K562 (cell line): ENCODE results near the gene PTPN7. TPM values are rescaled to one million over a fixed set of nuclear protein-coding genes. Genes with fewer than 3 reads are reported as not detected.

ENCODE experiments used
- ATAC-seq: fragments of 200-7000 bp; cut with Tn5 transposase; 3 replicates; pipeline ENCODE4 v1.9.1; 2020; ENCODE audit warnings: moderate library complexity
- BruUV-seq: library from RNA; stranded (reverse); fragments of 400-500 nt; replicated peaks from 2 replicates; lab custom pipeline; 2021; lab: Mats Ljungman, UMichigan
- CTCF ChIA-PET: fragments of 300-600 bp; formaldehyde crosslinking; extraction: SDS; loops from one replicate; lab custom pipeline; 2021; ENCODE audit warnings: low intra/inter-chr PET ratio; lab: Yijun Ruan, JAX
- POLR2A ChIA-PET: fragments of 300-600, 350-650 bp; sonication (Branson Sonifier 250); formaldehyde crosslinking; extraction: SDS; loops from one replicate; lab custom pipeline; 2021; ENCODE audit warnings: antibody characterized with exemption, inconsistent platforms; lab: Yijun Ruan, JAX
- DNase-seq, 4 experiments: peaks; one replicate each; pipeline versions ENCODE4 v3.0.0 to v3.0.0-alpha.2; 2011 to 2018; ENCODE audit warnings: low spot score in 3 of 4, mixed read lengths in 3 of 4; ENCODE audit errors: extremely low read depth in 1 of 4
- FAIRE-seq: peaks from 2 replicates; lab custom pipeline; 2011; peaks lifted over from hg19 to GRCh38; lab: Jason Lieb, UNC
- H2AFZ ChIP-seq: 2 replicates; pipeline ENCODE4 v1.6.0; 2011; ENCODE audit warnings: low read depth, low read length, control low read depth, inconsistent platforms
- H3K27ac ChIP-seq: fragments of 200-600 bp; 3 replicates; pipeline ENCODE4 v1.8.0; 2011; ENCODE audit warnings: low read depth, mild to moderate bottlenecking, control low read depth, inconsistent platforms, low read length, moderate library complexity, mixed read lengths; ENCODE audit errors: extremely low read depth
- H3K27me3 ChIP-seq, 2 experiments: fragments of 300-600 bp in 1 of 2; 2 replicates in 1 of 2; 3 replicates in 1 of 2; pipeline versions ENCODE4 v1.6.0 to v1.8.0; 2011; ENCODE audit warnings: inconsistent platforms in 2 of 2, low read length in 2 of 2, mild to moderate bottlenecking in 1 of 2, mixed read lengths in 1 of 2, moderate library complexity in 1 of 2; ENCODE audit not compliant: control insufficient read depth in 2 of 2, insufficient read depth in 2 of 2
- H3K36me3 ChIP-seq: fragments of 300-600 bp; 3 replicates; pipeline ENCODE4 v1.8.0; 2011; ENCODE audit warnings: mild to moderate bottlenecking, low read length, inconsistent platforms; ENCODE audit not compliant: control insufficient read depth, insufficient read depth
- H3K4me1 ChIP-seq, 2 experiments: fragments of 200-600 bp in 1 of 2; replicated peaks in 1 of 2; 2 replicates in 1 of 2; 3 replicates in 1 of 2; pipeline versions ENCODE4 v1.5.1 to v1.8.0; 2011; ENCODE audit warnings: inconsistent platforms in 2 of 2, low read length in 2 of 2, mild to moderate bottlenecking in 1 of 2, mixed read lengths in 1 of 2, moderate library complexity in 1 of 2; ENCODE audit not compliant: control insufficient read depth in 2 of 2, insufficient read depth in 2 of 2
- H3K4me2 ChIP-seq: 2 replicates; pipeline ENCODE4 v1.6.1; 2011; ENCODE audit warnings: low read length, control low read depth, inconsistent platforms, mixed read lengths; ENCODE audit not compliant: insufficient read depth
- H3K4me3 ChIP-seq: fragments of 200-600 bp; sonication (generic), shearing (Covaris generic); 2 replicates; pipeline ENCODE4 v1.5.1; 2016; ENCODE audit warnings: control low read depth, inconsistent platforms
- H3K79me2 ChIP-seq: fragments of 200-600 bp; 3 replicates; pipeline ENCODE4 v1.8.0; 2011; ENCODE audit warnings: low read length, inconsistent platforms; ENCODE audit not compliant: control insufficient read depth, insufficient read depth
- H3K9ac ChIP-seq, 2 experiments: 2 replicates each; pipeline versions ENCODE4 v1.6.0 to v1.6.1; 2011; ENCODE audit warnings: low read depth in 2 of 2, low read length in 2 of 2, control low read depth in 1 of 2, inconsistent platforms in 1 of 2, mild to moderate bottlenecking in 1 of 2, mixed read lengths in 1 of 2; ENCODE audit not compliant: insufficient read depth in 1 of 2
- H3K9me1 ChIP-seq: one replicate; pipeline ENCODE4 v1.6.0; 2011; ENCODE audit warnings: inconsistent platforms, mild to moderate bottlenecking, low read length, moderate library complexity; ENCODE audit not compliant: control insufficient read depth, insufficient read depth
- H3K9me3 ChIP-seq: replicated peaks from 2 replicates; pipeline ENCODE4 v1.5.1; 2011; ENCODE audit warnings: low read depth, low read length, inconsistent platforms; ENCODE audit not compliant: control insufficient read depth, insufficient read depth
- H4K20me1 ChIP-seq: replicated peaks from 2 replicates; pipeline ENCODE4 v1.6.1; 2011; ENCODE audit warnings: low read length, inconsistent platforms, mixed read lengths; ENCODE audit not compliant: control insufficient read depth, insufficient read depth
- CBX2 ChIP-seq: fragments of 200-600 bp; sonication (generic); IDR thresholded peaks from one replicate; pipeline ENCODE4 v1.6.1; 2012; ENCODE audit warnings: mild to moderate bottlenecking, low read length, inconsistent platforms; ENCODE audit not compliant: insufficient read depth, poor library complexity, severe bottlenecking
- RBM15 ChIP-seq: fragments of 200-400 bp; formaldehyde crosslinking; IDR thresholded peaks from 2 replicates; pipeline ENCODE4 v1.6.1; 2018; ENCODE audit warnings: mild to moderate bottlenecking, low read length, moderate library complexity; ENCODE audit not compliant: insufficient read depth
- REST ChIP-seq, 2 experiments: fragments of 450-650 bp; formaldehyde crosslinking in 1 of 2; IDR thresholded peaks; 2 replicates each; pipeline versions ENCODE4 v1.4.0 to v1.6.1; 2014 to 2020; ENCODE audit warnings: mild to moderate bottlenecking in 2 of 2, borderline replicate concordance in 1 of 2, low read depth in 1 of 2
- RFX1 ChIP-seq: fragments of 450-650 bp; IDR thresholded peaks from 2 replicates; pipeline ENCODE4 v1.6.1; 2016; ENCODE audit warnings: mild to moderate bottlenecking, moderate library complexity
- ZC3H11A ChIP-seq: IDR thresholded peaks from 2 replicates; pipeline ENCODE4 v1.6.1; 2012; ENCODE audit warnings: low read depth, low read length, improper control_type of control experiment
- WGBS: fragments of 100-300 bp; shearing (Covaris generic); methylation state at CpG from one replicate; pipeline ENCODE4 v1.1.6; 2016; ENCODE audit warnings: low coverage, mixed read lengths; ENCODE audit not compliant: insufficient coverage; ENCODE audit errors: missing lambda C conversion rate; 5-methylcytosine and 5-hydroxymethylcytosine counted together
- in situ Hi-C: fragments of 300-500 bp; cut with MboI; formaldehyde crosslinking; loops from 4 replicates; pipeline ENCODE4 v1.15.0; 2018; ENCODE audit warnings: inconsistent platforms, mixed read lengths
- intact Hi-C: fragments of 100-400 bp; cut with micrococcal nuclease; formaldehyde crosslinking; loops from 2 replicates; pipeline ENCODE4 v1.14.2; 2022
- polyA plus RNA-seq, 8 experiments: library from polyadenylated mRNA; depleted of rRNA in 4 of 8; stranded (reverse) in 5 of 8; unstranded in 3 of 8; fragments of >200 nt; fragmentation: Nextera tagmentation in 2 of 8; fragmentation: Illumina TruSeq in 1 of 8; extraction: Ambion mirVana in 2 of 8; extraction: Trizol in 1 of 8; gene quantifications; 2 replicates each; pipeline versions ENCODE4 v1.2.1 to v1.2.3, GENCODE V29; 2011 to 2014; ENCODE audit warnings: inconsistent platforms in 1 of 8, missing spikeins in 1 of 8
- total RNA-seq, 7 experiments: library from RNA; depleted of rRNA in 6 of 7; stranded (reverse); fragments of >200 nt in 6 of 7; fragmentation: Illumina TruSeq in 2 of 7; extraction: Trizol in 2 of 7; gene quantifications; 2 replicates each; pipeline versions ENCODE4 v1.2.1 to v1.2.3, GENCODE V29; 2011 to 2021; ENCODE audit warnings: low replicate concordance in 1 of 7
- TF ChIP-seq, protein P1 (sequence below): sonication (generic); formaldehyde crosslinking; IDR thresholded peaks from 2 replicates; pipeline ENCODE4 v1.8.0; 2022; ENCODE audit warnings: missing genetic modification reagents, mild to moderate bottlenecking, moderate library complexity, borderline replicate concordance
- TF ChIP-seq, protein P2 (sequence below), 3 experiments: IDR thresholded peaks in 2 of 3; conservative IDR thresholded peaks in 1 of 3; 2 replicates each; pipeline ENCODE4 v1.5.1; 2011 to 2012; ENCODE audit warnings: low read length in 3 of 3, mild to moderate bottlenecking in 3 of 3, control low read depth in 2 of 3, improper control_type of control experiment in 1 of 3, inconsistent platforms in 1 of 3, low read depth in 1 of 3, mixed read lengths in 1 of 3, moderate library complexity in 1 of 3; ENCODE audit not compliant: insufficient read depth in 2 of 3

The PTPN7 gene
- total and polyA plus RNA-seq, 9 of the 15 experiments (the other 6 are each of a cell fraction or from before 2014, with no cell fraction given): 18.7 to 144 (median 120) TPM

DNA sequence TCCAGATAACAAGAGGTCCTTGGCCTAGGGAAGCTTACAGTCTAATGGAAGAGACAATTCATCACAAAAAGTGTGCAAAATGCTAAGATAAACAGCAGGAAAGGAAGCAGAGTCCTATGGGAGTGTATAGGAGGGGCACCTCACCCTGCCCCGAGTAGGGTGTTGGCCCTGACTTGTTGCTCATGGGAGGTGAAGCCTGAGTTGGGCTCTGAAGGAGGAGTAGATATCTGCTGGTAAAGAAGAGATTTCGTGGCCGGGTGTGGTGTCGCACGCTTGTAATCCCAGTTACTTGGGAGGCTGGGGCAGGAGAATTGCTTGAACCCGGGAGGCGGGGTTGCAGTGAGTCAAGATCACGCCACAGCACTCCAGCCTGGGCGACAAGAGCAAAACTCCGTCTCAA lies 56.3 kb downstream of the PTPN7 start (continued):
- TF ChIP-seq, protein P1, sequence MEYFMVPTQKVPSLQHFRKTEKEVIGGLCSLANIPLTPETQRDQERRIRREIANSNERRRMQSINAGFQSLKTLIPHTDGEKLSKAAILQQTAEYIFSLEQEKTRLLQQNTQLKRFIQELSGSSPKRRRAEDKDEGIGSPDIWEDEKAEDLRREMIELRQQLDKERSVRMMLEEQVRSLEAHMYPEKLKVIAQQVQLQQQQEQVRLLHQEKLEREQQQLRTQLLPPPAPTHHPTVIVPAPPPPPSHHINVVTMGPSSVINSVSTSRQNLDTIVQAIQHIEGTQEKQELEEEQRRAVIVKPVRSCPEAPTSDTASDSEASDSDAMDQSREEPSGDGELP (CRISPR knock-in tag): no peak

- ChIA-PET POLR2A (interaction anchor here (0.6 to 1.7 kb wide), 5 partner anchors 9 to 1066 kb away, joined by 3 to 6 read pairs (median 3); no protein-coding TSS in a partner anchor), CTCF (no interaction called here)
- Histone ChIP-seq H4K20me1 (no peaks in the 10 kb centered on the region), H3K27me3 (peaks cover 0 to 12% of the 10 kb centered on the region in 2 experiments; a peak in 1 of 5 replicates), H3K4me1 (peaks cover 15 to 16% of the 10 kb centered on the region in 2 experiments), H3K79me2 (no peaks in the 10 kb centered on the region), H3K9me1 (no peaks in the 10 kb centered on the region), H3K36me3 (no peaks in the 10 kb centered on the region), H3K4me2 (no peak overlapping the region), H3K9me3 (no peaks in the 10 kb centered on the region), H3K4me3 (no peak overlapping the region), H3K9ac (no peak overlapping the region), H2AFZ (no peak overlapping the region), H3K27ac (no peak overlapping the region)
- no peak for DNase-seq
- intact Hi-C loops: no loop called here
- BruUV-seq: no TSS peak
- in situ Hi-C loops: no loop called here
- 5% methylated on average over 4 of the region's 4 CpGs for WGBS
- FAIRE-seq: no peak
- no peak for ATAC-seq
- TF ChIP-seq REST (IDR thresholded peaks at IDR 0.05; ENCODE audit: borderline replicate concordance): peak; percentile 26; the same call in 1 of the 2 replicates
- no peak for TF ChIP-seq REST (CRISPR knock-in tag; IDR thresholded peaks at IDR 0.05; ENCODE audit: low read depth)
- TF ChIP-seq CBX2: no peak
- TF ChIP-seq, protein P2, sequence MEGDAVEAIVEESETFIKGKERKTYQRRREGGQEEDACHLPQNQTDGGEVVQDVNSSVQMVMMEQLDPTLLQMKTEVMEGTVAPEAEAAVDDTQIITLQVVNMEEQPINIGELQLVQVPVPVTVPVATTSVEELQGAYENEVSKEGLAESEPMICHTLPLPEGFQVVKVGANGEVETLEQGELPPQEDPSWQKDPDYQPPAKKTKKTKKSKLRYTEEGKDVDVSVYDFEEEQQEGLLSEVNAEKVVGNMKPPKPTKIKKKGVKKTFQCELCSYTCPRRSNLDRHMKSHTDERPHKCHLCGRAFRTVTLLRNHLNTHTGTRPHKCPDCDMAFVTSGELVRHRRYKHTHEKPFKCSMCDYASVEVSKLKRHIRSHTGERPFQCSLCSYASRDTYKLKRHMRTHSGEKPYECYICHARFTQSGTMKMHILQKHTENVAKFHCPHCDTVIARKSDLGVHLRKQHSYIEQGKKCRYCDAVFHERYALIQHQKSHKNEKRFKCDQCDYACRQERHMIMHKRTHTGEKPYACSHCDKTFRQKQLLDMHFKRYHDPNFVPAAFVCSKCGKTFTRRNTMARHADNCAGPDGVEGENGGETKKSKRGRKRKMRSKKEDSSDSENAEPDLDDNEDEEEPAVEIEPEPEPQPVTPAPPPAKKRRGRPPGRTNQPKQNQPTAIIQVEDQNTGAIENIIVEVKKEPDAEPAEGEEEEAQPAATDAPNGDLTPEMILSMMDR (IDR thresholded peaks at IDR 0.05 in 2 of 3, conservative IDR thresholded peaks at IDR 0.05 in 1 of 3; ENCODE audit: insufficient read depth in 2 of 3, low read depth in 1 of 3, low read length in 3 of 3): peak in 1 of 3 experiments; percentile 32; a peak in 1 of 6 replicates
- peak; percentile 48; the same call in 1 of the 2 replicates for TF ChIP-seq RFX1
- TF ChIP-seq ZC3H11A: no peak
- no peak for TF ChIP-seq RBM15
Observed at GRCh38 chr1:202101184-202101583, 59.2 kb downstream of the PTPN7 start.
